GM12878 (cell line): ENCODE data around the gene SCAMP1. TPM values are rescaled to one million over a fixed set of nuclear protein-coding genes. Genes with fewer than 3 reads are reported as not detected.

Source experiments
- ATAC-seq: fragments of 200-7000 bp; cut with Tn5 transposase; 3 replicates; pipeline ENCODE4 v1.9.1; 2020; ENCODE audit warnings: mild to moderate bottlenecking, moderate library complexity
- BruUV-seq: library from RNA; stranded (reverse); fragments of 400-500 nt; replicated peaks from 2 replicates; lab custom pipeline; 2021; lab: Mats Ljungman, UMichigan
- CTCF ChIA-PET: fragments of 300-600 bp; sonication (Branson Sonifier 250); formaldehyde crosslinking; extraction: SDS; loops from one replicate; lab custom pipeline; 2021; ENCODE audit warnings: inconsistent platforms; lab: Yijun Ruan, JAX
- POLR2A ChIA-PET: fragments of 350-600 bp; formaldehyde crosslinking; extraction: SDS; loops from one replicate; lab custom pipeline; 2021; ENCODE audit warnings: inconsistent platforms; lab: Charles Lee
- RAD21 ChIA-PET: fragments of 300-600 bp; sonication (Branson Sonifier 250); formaldehyde crosslinking; loops from one replicate; lab custom pipeline; 2023; ENCODE audit warnings: antibody characterized with exemption; ENCODE audit not compliant: unreplicated experiment; lab: Charles Lee
- SMC1A ChIA-PET: fragments of 300-600 bp; sonication (Branson Sonifier 250); formaldehyde crosslinking; loops from one replicate; lab custom pipeline; 2023; ENCODE audit not compliant: unreplicated experiment, uncharacterized antibody; lab: Charles Lee
- DNase-seq: peaks from one replicate; pipeline ENCODE4 v3.0.0-alpha.2; 2011; ENCODE audit warnings: low read depth, low spot score
- FAIRE-seq: peaks from 3 replicates; lab custom pipeline; 2011; peaks lifted over from hg19 to GRCh38; lab: Jason Lieb, UNC
- H2AFZ ChIP-seq: 2 replicates; pipeline ENCODE4 v1.6.0; 2011; ENCODE audit warnings: low read depth, low read length, control low read depth; ENCODE audit not compliant: control insufficient read depth
- H3K27ac ChIP-seq: 2 replicates; pipeline ENCODE4 v1.5.1; 2011; ENCODE audit warnings: control low read depth; ENCODE audit not compliant: control insufficient read depth, insufficient read depth
- H3K27me3 ChIP-seq, 2 experiments: replicated peaks in 1 of 2; 2 replicates each; pipeline versions ENCODE4 v1.6.0 to v1.6.1; 2011; ENCODE audit warnings: low read length in 1 of 2; ENCODE audit not compliant: control insufficient read depth in 2 of 2, insufficient read depth in 2 of 2
- H3K36me3 ChIP-seq, 2 experiments: 2 replicates each; pipeline ENCODE4 v1.5.1; 2011; ENCODE audit warnings: low read length in 1 of 2; ENCODE audit not compliant: control insufficient read depth in 2 of 2, insufficient read depth in 2 of 2
- H3K4me1 ChIP-seq: 2 replicates; pipeline ENCODE4 v1.6.1; 2011; ENCODE audit warnings: mild to moderate bottlenecking, low read length, moderate library complexity, mixed read lengths; ENCODE audit not compliant: control insufficient read depth, insufficient read depth
- H3K4me2 ChIP-seq: 2 replicates; pipeline ENCODE4 v1.6.0; 2011; ENCODE audit warnings: control low read depth; ENCODE audit not compliant: control insufficient read depth, insufficient read depth
- H3K4me3 ChIP-seq: fragments of 200-600 bp; sonication (generic); 2 replicates; pipeline ENCODE4 v1.5.1; 2016
- H3K79me2 ChIP-seq: 2 replicates; pipeline ENCODE4 v1.6.0; 2011; ENCODE audit warnings: low read length; ENCODE audit not compliant: control insufficient read depth, insufficient read depth
- H3K9ac ChIP-seq: 2 replicates; pipeline ENCODE4 v1.8.0; 2011; ENCODE audit warnings: low read length, control low read depth, mixed read lengths; ENCODE audit not compliant: control insufficient read depth, insufficient read depth
- H3K9me3 ChIP-seq: replicated peaks from 3 replicates; pipeline ENCODE4 v1.5.1; 2011; ENCODE audit warnings: mild to moderate bottlenecking, low read length; ENCODE audit not compliant: control insufficient read depth, insufficient read depth
- H4K20me1 ChIP-seq: 2 replicates; pipeline ENCODE4 v1.6.0; 2011; ENCODE audit not compliant: control insufficient read depth, insufficient read depth
- ATF2 ChIP-seq: IDR thresholded peaks from 2 replicates; pipeline ENCODE4 v1.6.1; 2012; ENCODE audit warnings: low read length, inconsistent platforms
- BCL3 ChIP-seq: IDR thresholded peaks from 2 replicates; pipeline ENCODE4 v1.6.1; 2011; ENCODE audit warnings: borderline replicate concordance, low read depth, mild to moderate bottlenecking, moderate library complexity, low read length; ENCODE audit not compliant: insufficient read depth, poor library complexity, severe bottlenecking
- BMI1 ChIP-seq: fragments of 450-650 bp; IDR thresholded peaks from 2 replicates; pipeline ENCODE4 v1.6.1; 2016; ENCODE audit warnings: mild to moderate bottlenecking, moderate library complexity, borderline replicate concordance
- DPF2 ChIP-seq: fragments of 450-650 bp; IDR thresholded peaks from 2 replicates; pipeline ENCODE4 v1.6.1; 2017; ENCODE audit warnings: mild to moderate bottlenecking
- E2F8 ChIP-seq: fragments of 450-650 bp; IDR thresholded peaks from 2 replicates; pipeline ENCODE4 v1.6.1; 2018; ENCODE audit warnings: mild to moderate bottlenecking, low read depth, moderate library complexity; ENCODE audit not compliant: partially characterized antibody
- GATAD2B ChIP-seq: fragments of 450-650 bp; conservative IDR thresholded peaks from 2 replicates; pipeline ENCODE4 v1.6.1; 2017; ENCODE audit warnings: low read depth, mild to moderate bottlenecking, moderate library complexity
- IKZF1 ChIP-seq: fragments of 450-650 bp; conservative IDR thresholded peaks from 2 replicates; pipeline ENCODE4 v1.6.1; 2017; ENCODE audit warnings: antibody characterized with exemption, mild to moderate bottlenecking
- IKZF2 ChIP-seq, 2 experiments: fragments of 450-650 bp; IDR thresholded peaks; 2 replicates each; pipeline ENCODE4 v1.6.1; 2017; ENCODE audit warnings: mild to moderate bottlenecking in 2 of 2, moderate library complexity in 2 of 2
- MAX ChIP-seq: IDR thresholded peaks from 2 replicates; pipeline ENCODE4 v1.6.1; 2012; ENCODE audit warnings: low read depth, low read length, improper control_type of control experiment
- MEF2B ChIP-seq: fragments of 450-650 bp; IDR thresholded peaks from 2 replicates; pipeline ENCODE4 v1.6.1; 2018; ENCODE audit warnings: mild to moderate bottlenecking, moderate library complexity; ENCODE audit not compliant: partially characterized antibody, poor library complexity, severe bottlenecking
- MTA2 ChIP-seq: fragments of 450-650 bp; IDR thresholded peaks from 2 replicates; pipeline ENCODE4 v1.6.1; 2016; ENCODE audit warnings: low read depth, mild to moderate bottlenecking, moderate library complexity
- NR2F1 ChIP-seq: fragments of 450-650 bp; conservative IDR thresholded peaks from 2 replicates; pipeline ENCODE4 v1.6.1; 2017; ENCODE audit warnings: mild to moderate bottlenecking
- PKNOX1 ChIP-seq: fragments of 450-650 bp; IDR thresholded peaks from 2 replicates; pipeline ENCODE4 v1.6.1; 2016; ENCODE audit warnings: mild to moderate bottlenecking
- SPI1 ChIP-seq: IDR thresholded peaks from 2 replicates; pipeline ENCODE4 v1.6.1; 2011; ENCODE audit warnings: low read depth, mild to moderate bottlenecking, low read length, moderate library complexity, borderline replicate concordance; ENCODE audit not compliant: insufficient read depth
- TCF7 ChIP-seq: IDR thresholded peaks from 2 replicates; pipeline ENCODE4 v1.6.1; 2014; ENCODE audit warnings: antibody characterized with exemption, borderline replicate concordance
- WGBS: methylation state at CpG from one replicate; pipeline ENCODE4 v1.1.6; 2016; ENCODE audit warnings: low lambda C conversion rate; ENCODE audit not compliant: insufficient replicate concordance, insufficient coverage; ENCODE audit errors: missing lambda C conversion rate; 5-methylcytosine and 5-hydroxymethylcytosine counted together
- in situ Hi-C: fragments of 300-500 bp; cut with MboI; formaldehyde crosslinking; loops from 9 replicates; pipeline ENCODE4 v1.14.3; 2018; ENCODE audit warnings: mixed read lengths
- intact Hi-C: fragments of 100-400 bp; cut with micrococcal nuclease; formaldehyde crosslinking; loops from one replicate; pipeline ENCODE4 v1.14.2; 2022; ENCODE audit not compliant: unreplicated experiment
- polyA plus RNA-seq, 11 experiments: library from polyadenylated mRNA; depleted of rRNA in 4 of 11; unstranded in 6 of 11; stranded (reverse) in 5 of 11; fragments of >200 nt; fragmentation: Nextera tagmentation in 4 of 11; fragmentation: Illumina TruSeq in 1 of 11; extraction: Ambion mirVana in 4 of 11; extraction: Trizol in 1 of 11; gene quantifications; 1 replicate in 1 of 11; 2 replicates in 10 of 11; pipeline versions ENCODE4 v1.2.1 to v1.2.3, GENCODE V29; 2011 to 2016; ENCODE audit warnings: inconsistent platforms in 2 of 11, missing spikeins in 2 of 11, low read depth in 1 of 11
- total RNA-seq, 4 experiments: library from RNA; depleted of rRNA in 3 of 4; stranded (reverse); fragments of >200 nt in 3 of 4; fragmentation: Illumina TruSeq in 1 of 4; extraction: Trizol in 1 of 4; gene quantifications; 2 replicates each; pipeline versions ENCODE4 v1.2.1 to v1.2.3, GENCODE V29; 2013 to 2021

SCAMP1 gene
- total and polyA plus RNA-seq, 10 of the 15 experiments (the other 5 are each of a cell fraction or from before 2014, with no cell fraction given): 6.4 to 27.9 (median 20.0) TPM

- Histone ChIP-seq H3K27ac (no peak overlapping the region), H3K4me2 (no peak overlapping the region), H3K79me2 (no peaks in the 10 kb centered on the region), H3K9ac (no peak overlapping the region), H3K4me3 (no peak overlapping the region), H3K36me3 (peaks cover 0 to 2% of the 10 kb centered on the region in 2 experiments; a peak in 1 of 4 replicates), H3K4me1 (peaks cover 3% of the 10 kb centered on the region; the same call in 1 of the 2 replicates), H3K9me3 (no peaks in the 10 kb centered on the region), H4K20me1 (no peaks in the 10 kb centered on the region), H2AFZ (no peak overlapping the region), H3K27me3 (no peaks in the 10 kb centered on the region)
- intact Hi-C loops: no loop called here
- in situ Hi-C loops: no loop called here
- FAIRE-seq (no peak), ATAC-seq (peak; percentile 97), DNase-seq (no peak)
- no TSS peak for BruUV-seq
- ChIA-PET CTCF (interaction anchor here (0.6 to 1.4 kb wide), 5 partner anchors 12 to 447 kb away, joined by 3 to 4 read pairs (median 3); no protein-coding TSS in a partner anchor), SMC1A (interaction anchor here (0.6 to 3.2 kb wide), 6 partner anchors 17 to 370 kb away, joined by 3 to 9 read pairs (median 3); no protein-coding TSS in a partner anchor), RAD21 (interaction anchor here (0.6 to 1.8 kb wide), 2 partner anchors 25 to 36 kb away, joined by 3 to 5 read pairs; no protein-coding TSS in a partner anchor), POLR2A (no interaction called here)
- 98% methylated on average over 9 of the region's 9 CpGs for WGBS
- TF ChIP-seq TCF7 (peak; percentile 91), IKZF1 (0 out of 2 replicates have a peak, but pooled peaks have one; percentile 14), E2F8 (no peak), MAX (no peak), MTA2 (peak; percentile 56), ATF2 (no peak), SPI1 (peak; percentile 76; the same call in 1 of the 2 replicates), NR2F1 (0 out of 2 replicates have a peak, but pooled peaks have one; percentile 26), BCL3 (peak; percentile 24), GATAD2B (peak; percentile 38; the same call in 1 of the 2 replicates), DPF2 (0 out of 2 replicates have a peak, but pooled peaks have one; percentile 43), MEF2B (peak; percentile 92), BMI1 (no peak), PKNOX1 (peak; percentile 35; the same call in 1 of the 2 replicates), IKZF2 (IDR thresholded peaks at IDR 0.05) (peak; percentile 46 to 68; a peak in 2 of 4 replicates)
Measured at GRCh38 chr5:78519198-78519941, 159.0 kb downstream of the SCAMP1 start.
